ENCODE data around the gene SLCO1B1.

The SLCO1B1 gene

DNA sequence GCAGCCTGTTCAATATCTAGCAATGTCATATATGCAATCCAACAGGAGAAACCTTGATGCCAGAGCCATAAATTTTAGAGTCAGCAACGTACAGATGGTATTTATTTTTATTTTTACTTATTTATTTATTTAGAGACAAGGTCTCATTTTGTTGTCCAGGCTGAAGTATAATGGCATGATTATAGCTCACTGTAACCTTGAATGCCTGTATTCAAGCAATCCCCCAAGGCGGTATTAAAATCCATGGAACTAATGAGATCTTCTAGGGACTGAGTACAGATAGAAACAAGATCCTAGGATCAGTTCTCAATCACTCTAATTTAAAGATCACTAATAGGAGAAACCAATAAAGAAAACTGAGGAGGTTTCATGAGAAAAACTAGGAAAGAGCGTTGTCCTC lies 89.3 kb downstream of the SLCO1B1 start:
- DNase-seq: no peak
- no peak for ATAC-seq

GRCh38 chr12:21221072-21221471 lies 90.1 kb downstream of the SLCO1B1 start:
- no peak for ATAC-seq
- DNase-seq: no peak

DNA sequence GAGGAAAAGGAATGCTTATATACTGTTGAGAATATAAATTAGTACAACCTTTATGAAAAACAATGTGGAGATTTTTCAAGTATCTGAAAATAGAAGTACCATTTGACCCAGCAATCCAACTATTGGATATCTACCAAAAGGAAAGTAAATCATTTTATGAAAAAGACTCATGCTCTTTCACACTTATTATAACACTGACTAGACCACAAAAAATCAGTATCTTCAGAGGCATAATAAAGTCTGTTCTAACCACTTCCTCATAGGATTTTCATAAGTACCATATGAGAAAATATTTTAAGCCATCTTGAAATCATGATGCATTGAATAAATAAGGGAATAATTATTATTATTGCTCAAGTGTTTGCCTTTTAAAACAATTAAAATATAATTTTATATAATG lies 90.8 kb downstream of the SLCO1B1 start:
- ATAC-seq (no peak), DNase-seq (no peak)

- no peak for ATAC-seq
- DNase-seq: no peak
These were observed 92.9 kb downstream of the SLCO1B1 start for GRCh38 chr12:21223930-21224329.

DNA sequence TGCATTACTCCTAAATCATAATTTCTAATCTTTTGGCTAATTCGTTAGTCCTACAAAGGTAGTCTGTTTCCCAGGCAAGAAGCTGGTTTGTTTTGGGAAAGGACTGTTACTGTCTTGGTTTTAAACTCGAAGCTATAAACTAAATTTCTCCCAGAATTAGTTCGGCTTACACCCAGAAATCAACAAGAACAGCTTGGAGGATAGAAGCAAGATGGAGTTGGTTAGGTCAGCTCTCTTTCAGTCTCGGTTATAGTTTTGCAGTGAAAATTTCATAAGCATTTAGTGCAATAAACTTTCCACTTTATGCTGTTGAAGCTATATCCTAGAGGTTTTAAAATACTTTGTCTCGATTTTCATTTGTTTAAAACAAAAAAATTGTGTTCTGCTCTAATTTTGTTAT lies 103.4 kb downstream of the SLCO1B1 start:
- ATAC-seq (no peak), DNase-seq (no peak)

GRCh38 chr12:21239866-21240265 lies 108.9 kb downstream of the SLCO1B1 start:
- ATAC-seq (no peak), DNase-seq (no peak)

DNA sequence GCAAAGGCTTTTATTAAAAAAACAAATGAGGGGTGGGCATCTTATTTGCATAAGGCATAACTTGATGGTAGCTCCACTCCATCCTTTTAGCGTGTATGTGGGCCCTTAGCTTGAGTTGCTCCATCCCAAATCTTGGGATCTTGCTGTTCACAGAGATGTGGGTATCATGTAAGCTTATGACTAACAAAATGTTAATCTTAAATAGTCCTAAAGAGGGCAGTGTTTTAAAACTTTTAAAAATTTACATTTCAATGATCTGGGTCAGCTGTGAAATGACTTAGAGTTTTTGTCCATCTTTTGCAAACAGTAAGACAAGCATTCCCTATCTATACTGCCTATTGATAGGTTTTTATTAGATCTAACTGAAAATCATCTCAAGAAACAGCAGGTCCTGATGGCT lies 117.7 kb downstream of the SLCO1B1 start:
- no peak for ATAC-seq
- DNase-seq: no peak

DNA sequence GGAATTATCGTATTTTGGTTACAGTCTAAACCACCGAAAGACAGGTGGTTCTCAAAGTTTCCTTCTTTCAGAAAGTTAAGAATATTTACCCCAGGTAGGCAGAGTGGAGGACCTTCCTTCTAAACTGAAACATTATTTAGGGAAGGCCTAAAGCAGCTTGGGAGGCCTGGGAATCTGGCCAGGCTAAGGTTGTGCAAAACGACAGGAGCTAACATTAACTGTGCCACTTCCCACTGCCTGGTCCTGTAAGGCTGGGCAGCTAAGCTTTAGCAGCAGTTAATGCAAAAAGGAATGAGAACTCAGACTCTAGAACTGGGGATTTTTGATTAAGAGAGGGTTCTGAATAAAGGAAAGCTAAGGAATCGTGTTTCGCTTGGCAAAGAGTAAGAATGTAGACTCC lies 121.1 kb downstream of the SLCO1B1 start:
- DNase-seq (no peak), ATAC-seq (no peak)

GRCh38 chr12:21257172-21257571 lies 126.2 kb downstream of the SLCO1B1 start:
- ATAC-seq: no peak
- no peak for DNase-seq

- ATAC-seq (no peak), DNase-seq (no peak)
These were observed 133.2 kb downstream of the SLCO1B1 start for GRCh38 chr12:21264232-21264631.

GRCh38 chr12:21265932-21266331 lies 134.9 kb downstream of the SLCO1B1 start:
- ATAC-seq: no peak

GRCh38 chr12:21276826-21277225 lies 145.8 kb downstream of the SLCO1B1 start:
- DNase-seq (no peak), ATAC-seq (no peak)

More at GRCh38 chr12:21265932-21266331, 134.9 kb downstream of the SLCO1B1 start:
- no peak for DNase-seq
